Tibial nerve (tissue), 4 donors: ENCODE data around the gene FAM222B. TPM values are rescaled to one million over a fixed set of nuclear protein-coding genes. Genes with fewer than 3 reads are reported as not detected.
"Not testable (repeated sequence)": the region's sequence is repeated elsewhere in the genome, so short reads cannot be mapped to it uniquely, and the experiment has no call there.

Source experiments
- DNase-seq, 2 donors: peaks; one replicate each; pipeline ENCODE4 v3.0.0-alpha.2; 2019; ENCODE audit warnings: low spot score in 2 of 2
- H3K27ac ChIP-seq, 4 donors: fragments of 200-600 bp; sonication (generic) in 3 of 4; one replicate each; pipeline ENCODE4 v1.5.1; 2017 to 2019; ENCODE audit warnings: mild to moderate bottlenecking in 1 of 4
- H3K27me3 ChIP-seq, 2 donors: fragments of 200-600 bp; sonication (generic) in 1 of 2; one replicate each; pipeline versions ENCODE4 v1.5.1 to v1.6.0; 2017 to 2019
- H3K36me3 ChIP-seq, 3 donors: fragments of 200-600 bp; sonication (generic); one replicate each; pipeline ENCODE4 v1.5.1; 2018 to 2019
- H3K4me1 ChIP-seq, 4 donors: fragments of 200-600 bp; sonication (generic) in 3 of 4; one replicate each; pipeline ENCODE4 v1.5.1; 2017 to 2019
- H3K4me3 ChIP-seq, 4 donors: fragments of 200-600 bp; sonication (generic) in 3 of 4; one replicate each; pipeline ENCODE4 v1.5.1; 2017 to 2019; ENCODE audit warnings: mild to moderate bottlenecking in 1 of 4, moderate library complexity in 1 of 4
- H3K9me3 ChIP-seq, 4 donors: fragments of 200-600 bp; sonication (generic) in 3 of 4; one replicate each; pipeline ENCODE4 v1.5.1; 2017 to 2019
- CTCF ChIP-seq, 5 experiments: fragments of 200-600 bp in 3 of 5; fragments of 450-650 bp in 2 of 5; sonication (generic) in 3 of 5; IDR thresholded peaks; one replicate each; pipeline ENCODE4 v1.5.1; 2016 to 2019; ENCODE audit warnings: antibody characterized with exemption in 5 of 5, mild to moderate bottlenecking in 3 of 5, moderate library complexity in 2 of 5
- EP300 ChIP-seq, 2 donors: sonication (generic); formaldehyde crosslinking; IDR thresholded peaks; one replicate each; pipeline ENCODE4 v1.6.1; 2017; ENCODE audit warnings: antibody characterized with exemption in 2 of 2, mild to moderate bottlenecking in 1 of 2
- POLR2A ChIP-seq, 2 donors: fragments of 450-650 bp; IDR thresholded peaks; one replicate each; pipeline ENCODE4 v1.6.1; 2017; ENCODE audit warnings: antibody characterized with exemption in 2 of 2, mild to moderate bottlenecking in 2 of 2, moderate library complexity in 2 of 2
- WGBS, 2 donors: methylation state at CpG; one replicate each; pipeline ENCODE4 v1.1.5; 2018; 5-methylcytosine and 5-hydroxymethylcytosine counted together
- total RNA-seq, 4 donors: library from RNA; depleted of rRNA; stranded (reverse); fragments of >200 nt; gene quantifications; one replicate each; pipeline ENCODE4 v1.1.0, GENCODE V29; 2016

The FAM222B gene
- total RNA-seq, 4 donors from 2014 or later = 6.1 to 17.1 (median 11.4) TPM

GRCh38 chr17:28807925-28808634 lies 34.5 kb downstream of the FAM222B start:
- Histone ChIP-seq H3K27ac (peak overlapping the region; percentile 23 to 90 (median 70)), H3K4me3 (no peak overlapping the region), H3K36me3 (peaks cover 0 to 8% (median 0%) of the 10 kb centered on the region in 3 donors), H3K9me3 (no peaks in the 10 kb centered on the region), H3K27me3 (no peaks in the 10 kb centered on the region), H3K4me1 (peaks cover 0 to 55% (median 26%) of the 10 kb centered on the region in 4 donors)
- WGBS, 2 donors = 4 to 5% methylated on average over 2 of the region's 2 CpGs
- TF ChIP-seq CTCF (IDR thresholded peaks at IDR 0.05) (no peak), EP300 (IDR thresholded peaks at IDR 0.05) (no peak), POLR2A (IDR thresholded peaks at IDR 0.05) (no peak)
- peak in 1 of 2 donors; percentile 7 for DNase-seq

GRCh38 chr17:28796062-28796461 lies 46.5 kb downstream of the FAM222B start:
- H3K4me1 ChIP-seq = peaks cover 0 to 4% (median 0%) of the 10 kb centered on the region in 4 donors
- TF ChIP-seq CTCF (IDR thresholded peaks at IDR 0.05) (no peak), EP300 (IDR thresholded peaks at IDR 0.05) (no peak), POLR2A (IDR thresholded peaks at IDR 0.05) (no peak)
- H3K4me3 ChIP-seq = no peak overlapping the region
- H3K27me3 ChIP-seq = no peaks in the 10 kb centered on the region
- H3K27ac ChIP-seq = no peak overlapping the region
- no peaks in the 10 kb centered on the region for H3K36me3 ChIP-seq
- no peak for DNase-seq
- no peaks in the 10 kb centered on the region for H3K9me3 ChIP-seq
- WGBS, 2 donors = 85 to 91% methylated on average over 2 of the region's 2 CpGs

- H3K4me3 ChIP-seq = not testable (repeated sequence)
- 92 to 95% methylated on average over 14 of the region's 14 CpGs for WGBS, 2 donors
Observed at GRCh38 chr17:28794846-28795441, 47.6 kb downstream of the FAM222B start.

GRCh38 chr17:28792877-28793661 lies 49.5 kb downstream of the FAM222B start:
- H3K27me3 ChIP-seq = no peaks in the 10 kb centered on the region
- H3K9me3 ChIP-seq = no peaks in the 10 kb centered on the region
- WGBS, 2 donors = 62 to 68% methylated on average over 2 of the region's 2 CpGs
- no peak for DNase-seq
- H3K4me3 ChIP-seq = no peak overlapping the region
- no peak for TF ChIP-seq CTCF (IDR thresholded peaks at IDR 0.05)
- no peak for TF ChIP-seq POLR2A (IDR thresholded peaks at IDR 0.05)
- no peak for TF ChIP-seq EP300 (IDR thresholded peaks at IDR 0.05)
- peaks cover 0 to 4% (median 0%) of the 10 kb centered on the region in 3 donors for H3K36me3 ChIP-seq
- peaks cover 0 to 4% (median 0%) of the 10 kb centered on the region in 4 donors for H3K4me1 ChIP-seq
- no peak overlapping the region for H3K27ac ChIP-seq

More at GRCh38 chr17:28794846-28795441, 47.6 kb downstream of the FAM222B start:
- not testable (repeated sequence) for H3K27me3 ChIP-seq, H3K36me3 ChIP-seq, DNase-seq, H3K9me3 ChIP-seq, H3K27ac ChIP-seq, H3K4me1 ChIP-seq

- Histone ChIP-seq H3K4me1 (no peaks in the 10 kb centered on the region), H3K27me3 (no peaks in the 10 kb centered on the region), H3K4me3 (no peak overlapping the region), H3K27ac (no peak overlapping the region), H3K36me3 (peaks cover 0 to 5% (median 0%) of the 10 kb centered on the region in 3 donors), H3K9me3 (no peaks in the 10 kb centered on the region)
- TF ChIP-seq CTCF (IDR thresholded peaks at IDR 0.05) = no peak
- no peak for TF ChIP-seq EP300 (IDR thresholded peaks at IDR 0.05)
- no peak for TF ChIP-seq POLR2A (IDR thresholded peaks at IDR 0.05)
- WGBS, 2 donors = 89 to 99% methylated on average over 4 of the region's 4 CpGs
- no peak for DNase-seq
Observed at GRCh38 chr17:28788100-28788499, 54.5 kb downstream of the FAM222B start.
